ENCODE measurements around the gene CALML4. TPM values are rescaled to one million over a fixed set of nuclear protein-coding genes. Genes with fewer than 3 reads are reported as not detected.

CALML4 gene
- total and polyA plus RNA-seq, 2 experiments from 2014 or later, result 13.4 to 16.2 TPM

GRCh38 chr15:68150187-68150586, 54.9 kb downstream of the CALML4 start:
- Histone ChIP-seq H3K4me1 (ENCODE audit: insufficient read depth) (no peaks in the 10 kb centered on the region), H4K20me1 (replicated peaks; ENCODE audit: insufficient read depth) (no peaks in the 10 kb centered on the region), H3F3A (replicated peaks; ENCODE audit: low read depth) (no peaks in the 10 kb centered on the region), H3K27ac (ENCODE audit: low read depth) (no peak overlapping the region), H3K36me3 (ENCODE audit: insufficient read depth) (no peaks in the 10 kb centered on the region; the same call in 1 of the 2 replicates), H3K79me2 (replicated peaks; ENCODE audit: insufficient read depth) (no peaks in the 10 kb centered on the region; the same call in 1 of the 2 replicates), H3K4me2 (no peak overlapping the region), H2AFZ (no peak overlapping the region), H3K27me3 (ENCODE audit: insufficient read depth) (no peaks in the 10 kb centered on the region), H3K9me2 (ENCODE audit: insufficient read depth) (no peaks in the 10 kb centered on the region), H3K4me3 (no peak overlapping the region)
- H3K27ac Mint-ChIP-seq, result no peak overlapping the region; the same call in 1 of the 2 replicates
- H3K4me1 Mint-ChIP-seq, result peaks cover 5% of the 10 kb centered on the region
- peaks cover 6% of the 10 kb centered on the region for H3K27me3 Mint-ChIP-seq (ENCODE audit: insufficient read depth, low read depth, poor library complexity)
- DNase-seq (ENCODE audit: low spot score) (no peak), ATAC-seq (no peak)
- TF ChIP-seq STAT1 (IDR thresholded peaks at IDR 0.05; ENCODE audit: unreplicated experiment) (no peak), ZNF114 (CRISPR knock-in tag; IDR thresholded peaks at IDR 0.05) (no peak), JUNB (IDR thresholded peaks at IDR 0.05; ENCODE audit: unreplicated experiment) (no peak), EZH2phosphoT487 (IDR thresholded peaks at IDR 0.05; ENCODE audit: unreplicated experiment) (no peak), REST (IDR thresholded peaks at IDR 0.05; ENCODE audit: unreplicated experiment) (no peak), POLR2AphosphoS5 (IDR thresholded peaks at IDR 0.05; ENCODE audit: low read depth) (no peak), ZNF331 (CRISPR knock-in tag; IDR thresholded peaks at IDR 0.05; ENCODE audit: low read depth) (no peak), ETS1 (IDR thresholded peaks at IDR 0.05) (no peak), NANOG (IDR thresholded peaks at IDR 0.05; ENCODE audit: borderline replicate concordance) (no peak), EZH2 (IDR thresholded peaks at IDR 0.05; ENCODE audit: low read depth, unreplicated experiment) (no peak), CREB1 (CRISPR knock-in tag; IDR thresholded peaks at IDR 0.05; ENCODE audit: low read depth) (no peak)
- TF ChIP-seq, protein P1, sequence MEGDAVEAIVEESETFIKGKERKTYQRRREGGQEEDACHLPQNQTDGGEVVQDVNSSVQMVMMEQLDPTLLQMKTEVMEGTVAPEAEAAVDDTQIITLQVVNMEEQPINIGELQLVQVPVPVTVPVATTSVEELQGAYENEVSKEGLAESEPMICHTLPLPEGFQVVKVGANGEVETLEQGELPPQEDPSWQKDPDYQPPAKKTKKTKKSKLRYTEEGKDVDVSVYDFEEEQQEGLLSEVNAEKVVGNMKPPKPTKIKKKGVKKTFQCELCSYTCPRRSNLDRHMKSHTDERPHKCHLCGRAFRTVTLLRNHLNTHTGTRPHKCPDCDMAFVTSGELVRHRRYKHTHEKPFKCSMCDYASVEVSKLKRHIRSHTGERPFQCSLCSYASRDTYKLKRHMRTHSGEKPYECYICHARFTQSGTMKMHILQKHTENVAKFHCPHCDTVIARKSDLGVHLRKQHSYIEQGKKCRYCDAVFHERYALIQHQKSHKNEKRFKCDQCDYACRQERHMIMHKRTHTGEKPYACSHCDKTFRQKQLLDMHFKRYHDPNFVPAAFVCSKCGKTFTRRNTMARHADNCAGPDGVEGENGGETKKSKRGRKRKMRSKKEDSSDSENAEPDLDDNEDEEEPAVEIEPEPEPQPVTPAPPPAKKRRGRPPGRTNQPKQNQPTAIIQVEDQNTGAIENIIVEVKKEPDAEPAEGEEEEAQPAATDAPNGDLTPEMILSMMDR (conservative IDR thresholded peaks at IDR 0.05; ENCODE audit: low read depth in 2 of 2), result no peak
- TF ChIP-seq, protein P2, sequence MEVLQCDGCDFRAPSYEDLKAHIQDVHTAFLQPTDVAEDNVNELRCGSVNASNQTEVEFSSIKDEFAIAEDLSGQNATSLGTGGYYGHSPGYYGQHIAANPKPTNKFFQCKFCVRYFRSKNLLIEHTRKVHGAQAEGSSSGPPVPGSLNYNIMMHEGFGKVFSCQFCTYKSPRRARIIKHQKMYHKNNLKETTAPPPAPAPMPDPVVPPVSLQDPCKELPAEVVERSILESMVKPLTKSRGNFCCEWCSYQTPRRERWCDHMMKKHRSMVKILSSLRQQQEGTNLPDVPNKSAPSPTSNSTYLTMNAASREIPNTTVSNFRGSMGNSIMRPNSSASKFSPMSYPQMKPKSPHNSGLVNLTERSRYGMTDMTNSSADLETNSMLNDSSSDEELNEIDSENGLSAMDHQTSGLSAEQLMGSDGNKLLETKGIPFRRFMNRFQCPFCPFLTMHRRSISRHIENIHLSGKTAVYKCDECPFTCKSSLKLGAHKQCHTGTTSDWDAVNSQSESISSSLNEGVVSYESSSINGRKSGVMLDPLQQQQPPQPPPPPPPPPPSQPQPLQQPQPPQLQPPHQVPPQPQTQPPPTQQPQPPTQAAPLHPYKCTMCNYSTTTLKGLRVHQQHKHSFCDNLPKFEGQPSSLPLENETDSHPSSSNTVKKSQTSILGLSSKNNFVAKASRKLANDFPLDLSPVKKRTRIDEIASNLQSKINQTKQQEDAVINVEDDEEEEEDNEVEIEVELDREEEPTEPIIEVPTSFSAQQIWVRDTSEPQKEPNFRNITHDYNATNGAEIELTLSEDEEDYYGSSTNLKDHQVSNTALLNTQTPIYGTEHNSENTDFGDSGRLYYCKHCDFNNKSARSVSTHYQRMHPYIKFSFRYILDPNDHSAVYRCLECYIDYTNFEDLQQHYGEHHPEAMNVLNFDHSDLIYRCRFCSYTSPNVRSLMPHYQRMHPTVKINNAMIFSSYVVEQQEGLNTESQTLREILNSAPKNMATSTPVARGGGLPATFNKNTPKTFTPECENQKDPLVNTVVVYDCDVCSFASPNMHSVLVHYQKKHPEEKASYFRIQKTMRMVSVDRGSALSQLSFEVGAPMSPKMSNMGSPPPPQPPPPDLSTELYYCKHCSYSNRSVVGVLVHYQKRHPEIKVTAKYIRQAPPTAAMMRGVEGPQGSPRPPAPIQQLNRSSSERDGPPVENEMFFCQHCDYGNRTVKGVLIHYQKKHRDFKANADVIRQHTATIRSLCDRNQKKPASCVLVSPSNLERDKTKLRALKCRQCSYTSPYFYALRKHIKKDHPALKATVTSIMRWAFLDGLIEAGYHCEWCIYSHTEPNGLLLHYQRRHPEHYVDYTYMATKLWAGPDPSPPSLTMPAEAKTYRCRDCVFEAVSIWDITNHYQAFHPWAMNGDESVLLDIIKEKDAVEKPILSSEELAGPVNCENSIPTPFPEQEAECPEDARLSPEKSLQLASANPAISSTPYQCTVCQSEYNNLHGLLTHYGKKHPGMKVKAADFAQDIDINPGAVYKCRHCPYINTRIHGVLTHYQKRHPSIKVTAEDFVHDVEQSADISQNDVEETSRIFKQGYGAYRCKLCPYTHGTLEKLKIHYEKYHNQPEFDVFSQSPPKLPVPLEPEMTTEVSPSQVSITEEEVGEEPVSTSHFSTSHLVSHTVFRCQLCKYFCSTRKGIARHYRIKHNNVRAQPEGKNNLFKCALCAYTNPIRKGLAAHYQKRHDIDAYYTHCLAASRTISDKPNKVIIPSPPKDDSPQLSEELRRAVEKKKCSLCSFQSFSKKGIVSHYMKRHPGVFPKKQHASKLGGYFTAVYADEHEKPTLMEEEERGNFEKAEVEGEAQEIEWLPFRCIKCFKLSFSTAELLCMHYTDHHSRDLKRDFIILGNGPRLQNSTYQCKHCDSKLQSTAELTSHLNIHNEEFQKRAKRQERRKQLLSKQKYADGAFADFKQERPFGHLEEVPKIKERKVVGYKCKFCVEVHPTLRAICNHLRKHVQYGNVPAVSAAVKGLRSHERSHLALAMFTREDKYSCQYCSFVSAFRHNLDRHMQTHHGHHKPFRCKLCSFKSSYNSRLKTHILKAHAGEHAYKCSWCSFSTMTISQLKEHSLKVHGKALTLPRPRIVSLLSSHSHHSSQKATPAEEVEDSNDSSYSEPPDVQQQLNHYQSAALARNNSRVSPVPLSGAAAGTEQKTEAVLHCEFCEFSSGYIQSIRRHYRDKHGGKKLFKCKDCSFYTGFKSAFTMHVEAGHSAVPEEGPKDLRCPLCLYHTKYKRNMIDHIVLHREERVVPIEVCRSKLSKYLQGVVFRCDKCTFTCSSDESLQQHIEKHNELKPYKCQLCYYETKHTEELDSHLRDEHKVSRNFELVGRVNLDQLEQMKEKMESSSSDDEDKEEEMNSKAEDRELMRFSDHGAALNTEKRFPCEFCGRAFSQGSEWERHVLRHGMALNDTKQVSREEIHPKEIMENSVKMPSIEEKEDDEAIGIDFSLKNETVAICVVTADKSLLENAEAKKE (CRISPR knock-in tag; IDR thresholded peaks at IDR 0.05), result no peak
- H3K36me3 Mint-ChIP-seq (ENCODE audit: low read depth), result peaks cover 9% of the 10 kb centered on the region; the same call in 1 of the 3 replicates
- no peak overlapping the region for H3K4me3 Mint-ChIP-seq
- H3K9me3 Mint-ChIP-seq, result no peaks in the 10 kb centered on the region
